NCI-H2107 treated with DMSO at 0.1 percent for 48 hours (cell line): ENCODE data around the gene PRCD.
"Not testable (repeated sequence)": the region's sequence is repeated elsewhere in the genome, so short reads cannot be mapped to it uniquely, and the experiment has no call there.

Experiments used
- DNase-seq: peaks from one replicate; lab custom pipeline; 2025; ENCODE audit not compliant: unreplicated experiment; lab: John Stamatoyannopoulos, UW

PRCD gene

DNA sequence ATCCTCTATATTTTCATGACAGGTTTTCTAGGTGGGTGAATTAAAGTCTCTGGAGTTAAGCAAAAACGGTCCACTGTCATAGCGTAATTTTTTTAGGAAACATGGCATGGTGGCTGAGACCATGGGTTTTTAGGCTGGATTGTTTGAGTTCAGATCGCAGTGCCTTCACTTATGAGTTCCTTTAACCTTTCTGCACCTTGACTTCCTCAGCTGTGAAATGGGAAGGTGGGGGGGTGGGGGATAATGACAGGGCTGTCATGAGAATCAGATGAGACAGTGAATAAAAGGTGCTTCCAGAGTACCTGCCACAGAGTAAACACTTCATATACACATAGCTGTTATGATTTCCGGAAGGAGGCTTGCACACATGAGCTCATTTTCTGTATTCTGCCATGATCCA is 11.8 kb downstream of the PRCD start:
- DNase-seq = no peak

DNA sequence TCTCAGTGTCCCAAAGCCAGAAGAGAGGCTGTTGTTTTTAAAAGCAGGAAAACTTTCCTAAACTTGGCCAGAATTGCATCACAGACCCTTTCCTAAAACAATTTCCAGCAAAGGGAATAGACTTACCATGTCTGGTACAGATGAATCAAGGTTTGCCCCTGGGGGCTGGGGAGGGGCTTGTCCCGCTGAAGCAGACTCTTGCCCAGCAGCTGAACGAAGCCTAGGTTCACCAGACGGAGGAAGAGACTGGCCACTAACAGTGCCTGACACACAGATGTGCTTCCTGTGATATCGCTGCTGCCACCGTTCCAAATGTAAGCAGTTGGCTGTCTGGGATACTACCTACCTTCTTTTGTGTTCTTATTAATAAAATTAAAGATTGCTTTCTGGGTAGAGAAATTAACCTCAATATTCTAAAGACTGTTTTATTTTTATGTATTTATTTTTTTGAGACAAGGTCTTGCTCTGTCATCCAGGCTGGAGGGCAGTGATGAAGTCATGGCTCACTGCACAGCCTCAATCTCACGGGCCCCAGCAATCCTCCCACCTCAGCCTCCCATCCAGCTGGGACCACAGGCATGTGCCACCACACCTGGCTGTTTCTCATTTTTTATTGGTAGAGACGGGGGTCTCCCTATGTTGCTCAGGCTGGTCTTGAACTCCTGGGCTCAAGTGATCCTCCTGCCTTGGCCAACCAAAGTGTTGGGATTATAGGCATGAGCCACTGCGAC is 13.5 kb downstream of the PRCD start:
- DNase-seq = no peak

DNA sequence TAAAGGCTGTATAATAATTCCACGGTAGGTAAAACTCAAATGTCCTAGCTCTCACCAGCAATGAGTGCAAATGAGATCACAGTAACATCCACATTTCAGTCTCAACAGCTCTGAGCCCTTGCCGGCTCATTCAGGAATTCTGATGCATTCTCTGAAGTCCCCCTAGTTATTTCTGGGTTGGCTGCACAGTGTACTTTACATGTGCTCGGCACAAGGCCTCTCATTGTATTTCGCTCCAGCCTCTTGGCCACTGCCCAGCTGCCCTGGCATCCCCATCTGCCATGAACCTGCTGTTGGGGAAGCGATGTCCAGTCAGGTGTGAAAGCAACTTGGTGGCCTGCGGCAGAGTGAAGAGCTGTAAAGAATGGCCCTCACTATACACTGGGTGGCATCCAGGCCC is 14.3 kb downstream of the PRCD start:
- no peak for DNase-seq

DNA sequence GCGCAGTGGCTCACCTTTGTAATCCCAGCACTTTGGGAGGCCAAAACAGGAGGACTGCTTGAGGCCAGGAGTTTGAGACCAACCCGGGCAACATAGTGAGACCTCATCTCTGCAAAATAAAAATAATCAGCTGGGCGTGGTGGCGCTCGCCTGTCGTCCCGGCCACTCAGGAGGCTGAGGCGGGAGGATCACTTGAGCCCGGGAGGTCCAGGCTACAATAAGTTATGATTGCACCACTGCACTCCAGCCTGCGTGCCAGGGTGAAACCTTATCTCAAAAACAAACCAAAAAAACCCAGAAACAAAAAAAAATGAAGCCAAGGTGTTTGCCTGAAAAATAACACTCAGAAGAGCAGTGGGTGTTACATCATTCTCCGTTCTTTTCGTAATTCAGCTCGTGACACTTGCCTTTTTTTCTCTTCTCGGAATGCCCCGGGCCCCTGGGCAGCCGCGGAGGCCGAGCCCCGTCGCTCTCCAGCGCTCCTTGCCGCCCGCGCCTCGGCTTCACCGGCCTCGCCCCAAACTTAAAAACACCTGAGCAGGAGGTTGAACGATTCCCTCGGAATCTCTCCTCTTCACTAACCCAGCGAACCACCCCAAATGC is 17.0 kb downstream of the PRCD start:
- DNase-seq = no peak

DNA sequence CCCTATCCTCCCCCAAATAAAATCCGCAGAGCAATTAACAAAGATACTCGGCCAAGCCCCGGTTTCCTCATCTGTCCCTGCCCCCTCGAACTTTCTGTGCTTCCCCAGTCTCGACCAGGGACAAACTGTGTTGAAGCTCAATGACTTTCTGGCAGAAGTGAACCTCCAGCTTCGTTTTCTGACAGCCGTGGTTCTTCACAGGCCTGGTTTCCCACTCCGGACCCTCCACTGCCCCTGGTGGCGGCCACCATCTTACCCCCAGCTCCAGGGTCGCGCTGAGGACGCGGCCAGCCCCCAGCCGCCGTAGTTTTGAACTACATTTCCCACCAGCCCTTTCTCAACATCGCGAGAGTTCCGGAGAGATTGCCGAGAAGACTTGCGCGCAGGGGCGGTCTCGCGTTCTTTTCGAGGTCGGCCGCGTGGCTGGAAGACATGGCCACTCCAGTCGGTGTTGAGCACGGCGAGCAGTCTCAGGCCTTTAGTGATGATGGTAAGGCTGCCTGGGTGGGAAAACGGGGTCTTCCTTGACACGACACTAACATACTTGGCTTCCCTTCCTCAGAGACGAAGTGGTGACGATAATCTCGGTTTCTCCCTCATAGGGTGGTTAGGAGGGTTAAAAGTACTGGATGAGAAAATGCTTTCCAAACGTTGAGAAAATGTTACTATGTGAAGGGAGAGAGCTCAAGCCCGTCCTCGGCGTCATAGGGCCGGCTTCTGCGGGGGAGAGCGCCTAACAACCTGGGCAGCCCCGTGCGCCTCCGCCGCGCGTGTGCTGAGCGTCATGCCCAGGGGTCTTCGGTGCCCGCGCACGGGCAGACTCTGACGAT is 17.7 kb downstream of the PRCD start:
- DNase-seq = peak; percentile 91

DNA sequence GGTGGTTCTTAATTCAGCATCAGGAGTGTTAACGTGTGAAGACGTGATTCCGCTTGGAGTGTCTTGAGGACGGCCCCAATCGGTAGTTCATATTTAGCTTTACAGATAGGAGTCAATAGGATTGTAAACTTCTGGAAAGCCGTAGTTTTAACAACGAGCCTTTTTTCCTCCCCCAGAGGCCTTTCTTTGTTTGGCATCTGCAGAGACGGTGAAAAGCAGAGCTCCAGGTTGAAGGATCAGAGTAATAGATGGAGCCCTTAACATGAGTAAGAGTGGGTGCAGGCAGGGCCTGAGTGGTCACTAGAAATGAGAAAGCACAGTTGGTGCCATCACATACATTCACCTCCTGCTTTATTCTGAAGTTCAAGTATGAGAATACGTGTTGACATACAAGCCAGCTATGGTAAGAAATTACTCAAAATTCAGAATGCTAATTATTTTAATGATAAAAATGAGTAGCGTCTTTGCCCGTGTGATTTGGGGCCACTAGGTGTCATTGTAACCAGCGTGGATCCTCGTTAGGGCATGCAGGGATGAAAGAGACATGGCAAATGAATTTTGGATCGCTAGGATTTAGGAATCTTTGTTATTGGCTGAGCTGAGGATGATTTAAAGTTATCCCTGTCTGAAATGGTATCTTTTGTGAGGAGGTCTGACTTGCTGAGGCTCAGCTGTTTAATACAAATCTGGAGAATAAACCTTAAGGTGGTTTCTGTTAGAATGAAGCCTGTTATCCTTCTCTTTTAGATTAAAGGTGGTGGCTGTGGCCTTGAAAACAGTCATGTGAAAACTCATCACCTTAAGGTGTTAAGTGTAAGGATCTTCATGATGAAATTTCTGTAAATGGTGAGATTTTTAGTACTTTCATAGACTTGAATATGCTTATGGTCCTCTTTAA is 18.6 kb downstream of the PRCD start:
- DNase-seq = peak; percentile 26

DNA sequence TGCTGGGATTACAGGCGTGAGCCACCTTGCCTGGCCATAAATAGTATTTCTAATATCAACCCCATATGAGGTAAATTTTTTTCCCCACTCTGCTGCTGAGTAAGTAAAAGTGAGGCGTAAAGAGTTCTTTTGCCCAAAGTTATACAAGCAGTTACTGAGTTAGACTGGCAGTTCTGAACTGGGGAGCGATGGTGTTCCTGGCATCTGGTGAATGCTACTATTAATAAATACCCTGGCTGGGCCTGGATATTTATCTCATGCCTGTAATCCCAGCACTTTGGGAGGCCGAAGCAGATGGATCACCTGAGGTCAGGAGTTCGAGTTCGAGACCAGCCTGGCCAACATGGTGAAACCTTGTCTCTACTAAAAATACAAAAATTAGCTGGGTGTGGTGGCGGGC is 19.6 kb downstream of the PRCD start:
- DNase-seq = not testable (repeated sequence)

DNA sequence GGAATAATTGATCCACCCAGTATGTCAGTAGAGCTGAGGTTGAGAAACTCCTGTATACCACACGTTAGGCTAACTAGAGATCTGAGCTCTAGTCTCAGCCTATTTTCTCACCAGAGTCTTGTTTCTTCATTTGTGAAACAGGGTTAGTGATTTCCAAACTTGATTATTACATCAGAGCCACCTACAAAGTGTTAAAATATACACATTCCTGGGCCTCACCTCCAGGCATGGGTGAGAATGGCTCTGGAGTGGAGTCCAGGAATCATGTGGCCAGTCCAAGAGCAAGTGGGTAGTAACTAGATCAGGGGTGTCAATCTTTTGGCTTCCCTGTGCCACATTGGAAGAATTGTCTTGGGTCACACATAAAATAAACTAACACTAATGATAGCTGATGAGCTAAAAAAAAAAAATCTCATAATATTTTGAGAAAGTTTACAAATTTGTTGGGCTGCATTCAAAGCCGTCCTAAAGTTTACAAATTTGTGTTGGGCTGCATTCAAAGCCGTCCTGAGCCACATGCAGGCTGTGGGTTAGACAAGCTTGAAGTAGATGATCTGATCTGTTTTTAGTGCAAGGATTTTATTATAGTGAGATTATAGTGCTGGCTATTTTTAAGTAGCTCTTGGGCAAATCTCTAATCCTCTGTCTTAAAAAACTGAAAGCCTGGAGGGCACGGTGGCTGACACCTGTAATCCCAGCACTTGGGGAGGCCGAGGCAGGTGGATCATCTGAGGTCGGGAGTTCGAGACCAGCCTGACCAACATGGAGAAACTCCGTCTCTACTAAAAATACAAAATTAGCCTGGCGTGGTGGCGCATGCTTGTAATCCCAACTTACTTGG is 20.4 kb downstream of the PRCD start:
- DNase-seq = no peak

DNA sequence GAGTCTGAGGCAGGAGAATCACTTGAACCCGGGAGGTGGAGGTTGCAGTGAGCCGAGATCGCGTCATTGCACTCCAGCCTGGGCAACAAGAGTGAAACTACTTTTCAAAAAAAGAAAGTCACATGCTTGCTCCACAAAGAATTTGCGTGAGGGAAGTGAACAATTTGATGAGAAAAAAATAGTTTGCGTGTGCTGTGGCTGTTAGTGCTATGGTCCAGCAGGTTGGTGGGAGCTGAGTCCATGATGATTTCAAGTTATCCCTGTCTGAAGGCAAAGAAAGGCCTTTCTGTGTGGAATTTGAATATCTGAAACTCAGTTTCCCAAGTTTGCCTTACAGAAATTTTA is 21.0 kb downstream of the PRCD start:
- no peak for DNase-seq

DNA sequence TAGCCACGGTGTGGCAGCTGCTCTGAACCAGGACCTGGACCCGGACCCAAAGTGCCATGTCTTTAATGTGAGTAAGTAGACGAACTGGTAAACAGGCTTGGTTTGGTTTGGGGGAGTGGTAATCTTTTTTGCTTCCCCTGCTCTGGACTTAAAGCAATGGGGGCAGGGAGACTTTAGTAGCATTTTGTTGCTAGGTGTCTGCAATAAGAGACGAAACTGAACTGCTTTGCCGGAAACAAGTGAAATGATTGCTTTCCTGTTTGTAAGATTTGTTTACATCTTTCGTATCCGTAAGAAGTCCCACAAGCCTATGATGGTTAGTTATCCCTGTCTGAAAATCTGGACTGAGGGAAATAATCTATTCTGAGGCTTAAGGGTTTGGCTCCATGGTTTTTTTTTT is 21.5 kb downstream of the PRCD start:
- no peak for DNase-seq

DNA sequence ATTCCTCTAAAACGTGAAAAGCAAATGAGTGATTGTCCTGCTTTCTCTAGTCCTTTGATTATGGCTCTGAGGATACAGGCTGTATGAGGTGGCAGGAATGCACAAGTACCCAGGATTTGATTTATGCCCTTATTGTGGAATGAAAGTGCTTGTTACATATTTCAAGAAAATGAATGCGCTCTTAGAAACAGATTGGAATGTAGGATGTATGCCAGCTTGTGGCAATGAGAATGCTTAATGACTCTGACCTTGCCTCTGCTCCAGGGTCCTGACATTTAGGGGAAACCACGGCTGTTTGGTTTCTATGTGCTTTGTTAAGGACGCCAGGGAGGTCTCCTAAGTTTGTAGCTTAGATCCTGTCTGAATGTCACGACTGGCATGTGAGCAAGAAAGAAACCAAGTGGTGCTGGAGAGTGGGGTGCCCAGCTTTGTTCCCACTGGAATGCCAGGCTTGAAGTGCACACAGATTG is 22.0 kb downstream of the PRCD start:
- no peak for DNase-seq

DNA sequence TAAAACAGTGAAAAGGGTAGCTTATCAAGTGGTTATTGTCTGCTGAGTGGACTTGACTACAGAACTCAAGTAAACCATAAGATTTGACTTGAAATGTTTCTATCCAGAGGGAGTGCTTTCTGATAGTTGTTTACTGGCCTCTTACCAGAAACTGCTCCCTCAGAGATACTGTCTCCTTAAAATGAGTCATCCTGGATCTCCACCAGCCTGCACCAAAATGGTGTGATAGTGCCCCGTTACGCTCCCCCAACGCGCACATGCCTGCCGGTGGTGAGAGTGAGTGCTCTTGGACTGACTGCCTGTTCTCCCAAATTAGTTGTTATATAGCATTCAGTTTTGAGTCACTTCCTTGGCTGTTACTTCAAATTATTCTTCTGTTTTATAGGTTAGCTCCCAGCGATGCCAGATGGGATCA is 22.9 kb downstream of the PRCD start:
- no peak for DNase-seq

DNA sequence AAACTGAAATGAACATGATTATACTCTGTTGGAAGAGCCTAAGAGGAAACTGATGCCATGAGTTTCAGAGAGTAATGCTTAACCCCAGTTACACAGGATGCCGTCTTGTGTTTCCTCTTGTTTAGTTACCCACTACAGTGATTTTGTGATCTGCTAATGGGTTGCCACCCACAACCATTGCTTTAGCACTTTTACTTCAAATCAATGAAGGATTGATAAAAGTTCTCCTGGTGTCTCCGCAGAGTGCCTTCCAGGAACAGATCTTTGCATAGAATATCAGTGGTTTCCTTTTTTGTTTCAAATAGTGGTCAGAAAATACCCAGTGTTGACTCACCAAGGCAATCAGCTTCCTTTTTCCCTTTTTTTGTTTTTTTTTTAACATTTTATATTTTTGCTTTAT is 23.5 kb downstream of the PRCD start:
- DNase-seq = not testable (repeated sequence)

DNA sequence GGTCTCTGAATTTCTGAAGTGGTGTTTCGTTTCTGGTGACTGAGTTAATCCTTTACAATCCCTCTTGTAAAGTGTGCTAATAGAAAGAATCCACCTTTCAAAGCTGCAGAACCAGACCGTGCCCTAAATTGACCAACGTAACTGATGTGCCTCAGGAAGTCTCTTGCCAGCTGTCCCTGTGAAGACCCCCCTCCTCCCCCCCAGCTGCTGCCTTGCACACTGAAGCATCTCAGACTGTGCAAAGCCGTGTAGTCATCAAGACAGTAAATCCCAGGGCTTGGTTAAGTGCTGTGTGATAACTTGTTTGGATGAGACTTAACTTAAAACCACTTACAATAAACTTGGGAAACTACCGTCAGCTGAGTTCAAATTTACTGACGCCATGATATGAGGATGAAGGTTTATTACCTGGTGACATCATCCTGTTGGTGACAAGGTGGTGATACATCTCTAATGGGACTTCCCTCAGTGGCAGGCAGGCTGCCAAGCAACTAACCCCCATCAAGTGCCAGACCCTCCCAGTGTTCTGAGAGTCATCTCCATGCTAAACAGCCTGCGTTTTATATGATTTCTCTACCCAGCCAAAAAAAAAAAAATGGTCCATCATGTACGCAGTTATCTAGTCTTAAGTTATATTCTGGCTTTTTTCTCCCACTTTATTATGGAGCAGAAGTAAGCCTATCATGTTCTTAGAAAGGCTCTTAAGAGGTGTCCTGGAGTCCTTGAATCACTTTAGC is 25.3 kb downstream of the PRCD start:
- DNase-seq = not testable (repeated sequence)

DNA sequence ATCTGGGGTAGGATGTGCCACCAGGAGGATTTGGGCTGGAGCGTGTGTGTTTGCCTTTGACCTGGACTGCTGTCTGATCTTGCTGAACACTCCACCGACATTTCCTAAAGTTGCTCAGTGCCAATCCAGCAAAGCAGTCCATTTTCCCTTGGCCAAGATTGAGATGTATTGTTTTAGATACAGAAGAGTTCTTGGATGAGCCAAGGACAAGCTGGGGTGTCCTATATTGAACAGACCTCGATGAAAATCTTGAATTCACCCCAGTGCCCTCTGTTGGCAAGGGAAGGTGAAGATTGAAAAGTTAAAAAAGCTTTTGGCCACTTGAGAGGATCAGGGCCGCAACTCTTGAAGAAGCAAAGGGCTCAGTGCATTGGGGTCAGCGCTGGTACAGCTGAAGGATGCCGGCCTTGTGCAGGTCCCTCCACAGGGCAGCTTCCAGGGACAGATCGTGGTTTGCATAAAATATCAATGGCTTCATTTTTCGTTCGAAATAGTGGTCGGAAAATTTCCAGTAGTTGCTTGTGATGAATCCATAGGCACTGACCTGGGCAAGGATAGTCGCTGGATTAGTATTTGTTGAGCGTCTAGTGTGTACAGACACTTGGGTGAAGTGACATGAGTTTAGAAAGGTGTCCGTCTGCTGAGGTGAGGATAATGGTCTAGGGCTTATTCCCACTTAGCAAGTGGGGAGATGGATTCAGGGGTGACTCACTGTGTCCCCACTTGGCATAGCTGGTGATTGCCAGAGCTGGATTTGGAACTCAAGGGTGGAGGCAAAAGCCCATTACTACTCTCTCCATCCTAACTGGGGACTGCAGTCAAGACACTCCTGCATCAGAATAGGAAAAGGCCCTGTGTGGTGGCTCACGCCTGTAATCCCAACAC is 26.1 kb downstream of the PRCD start:
- DNase-seq = no peak

DNA sequence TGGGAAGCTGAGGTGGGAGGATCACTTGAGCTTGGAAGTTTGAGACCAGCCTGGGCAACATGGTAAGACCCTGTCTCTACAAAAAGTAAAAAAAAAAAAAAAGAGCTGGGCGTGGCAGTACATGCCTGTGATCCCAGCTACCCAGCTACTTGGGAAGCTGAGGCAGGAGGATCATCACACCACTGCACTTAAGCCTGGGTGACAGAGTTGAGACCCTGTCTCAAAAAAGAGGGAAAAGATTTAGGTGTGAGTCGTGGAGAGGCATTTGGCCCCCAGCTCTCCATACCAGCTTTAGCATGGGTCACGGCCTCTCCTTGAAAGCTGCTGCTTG is 26.7 kb downstream of the PRCD start:
- no peak for DNase-seq

DNA sequence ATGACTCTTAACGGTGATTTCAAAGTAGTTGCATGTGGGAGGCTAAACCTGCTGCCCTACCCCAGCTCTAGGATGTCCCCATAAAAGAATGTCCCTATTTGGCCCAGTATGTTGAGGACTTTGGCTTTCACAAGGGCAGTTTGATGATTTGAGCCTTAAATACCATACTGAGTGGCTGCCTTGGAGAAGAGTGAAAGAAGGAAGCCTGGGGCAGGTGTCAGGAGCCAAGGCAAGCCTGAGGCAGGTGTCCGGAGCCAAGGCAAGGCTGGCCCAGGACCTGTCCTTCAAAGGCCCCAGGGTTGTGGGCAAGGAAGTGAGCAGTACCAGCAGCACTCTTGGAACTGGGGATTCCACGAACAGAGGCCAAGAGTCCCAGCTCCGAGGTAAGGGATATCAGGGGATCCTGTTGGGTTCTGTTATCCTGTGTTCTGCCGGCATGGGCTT is 27.2 kb downstream of the PRCD start:
- no peak for DNase-seq

DNA sequence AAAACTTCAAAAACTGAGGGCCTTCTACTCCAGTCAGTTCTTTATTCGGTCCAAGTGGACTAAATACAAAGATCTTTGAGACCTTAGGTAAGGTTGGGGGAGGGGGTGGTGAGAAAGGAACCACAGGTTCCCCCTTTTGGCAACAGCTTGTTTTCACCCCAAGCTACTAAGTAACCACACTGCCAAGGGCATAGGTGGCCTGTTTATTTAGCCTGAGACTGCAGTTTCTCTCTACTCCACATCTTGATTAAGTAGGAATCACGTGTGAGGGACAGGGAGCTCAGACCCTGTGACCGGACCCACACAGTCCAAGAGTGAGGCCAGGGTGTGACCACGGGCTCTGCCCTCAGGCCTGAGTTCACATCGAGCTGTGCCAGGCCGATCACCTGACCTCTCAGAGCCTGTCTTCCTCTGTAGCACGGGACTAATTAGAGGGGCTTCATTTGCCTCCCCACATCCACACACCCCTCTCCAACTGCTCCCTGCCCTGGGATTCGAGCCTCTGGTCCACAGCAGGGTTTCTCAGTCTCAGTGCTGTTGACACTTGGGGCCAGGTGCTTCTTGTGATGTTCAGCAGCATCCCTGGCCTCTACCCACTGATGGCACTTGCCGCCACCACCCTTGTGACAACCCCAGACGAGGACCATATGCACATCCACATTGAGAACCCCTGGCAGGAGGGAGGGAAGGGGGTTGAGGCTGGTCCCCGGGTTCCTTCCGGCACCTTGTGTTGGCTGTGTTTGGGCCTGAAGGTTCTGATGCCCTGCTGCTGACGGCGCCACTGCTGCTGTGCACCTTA is 28.0 kb downstream of the PRCD start:
- no peak for DNase-seq
